SJSA1 (cell line): ENCODE results near the gene FYN. TPM values are rescaled to one million over a fixed set of nuclear protein-coding genes. Genes with fewer than 3 reads are reported as not detected.

Experiments
- DNase-seq, 2 experiments: peaks; one replicate each; pipeline ENCODE4 v3.0.0-alpha.2; 2015 to 2020; ENCODE audit warnings: low spot score in 2 of 2, low read depth in 1 of 2
- H3K27ac ChIP-seq: fragments of 250-450 bp; sonication (Bioruptor Pico); 2 replicates; pipeline ENCODE4 v1.5.1; 2020; ENCODE audit warnings: mild to moderate bottlenecking, moderate library complexity
- H3K27me3 ChIP-seq: fragments of 250-450 bp; sonication (Bioruptor Pico); replicated peaks from 2 replicates; pipeline ENCODE4 v1.5.1; 2020; ENCODE audit warnings: mild to moderate bottlenecking, moderate library complexity
- H3K36me3 ChIP-seq: fragments of 250-450 bp; sonication (Bioruptor Pico); 2 replicates; pipeline ENCODE4 v1.5.1; 2020; ENCODE audit warnings: mild to moderate bottlenecking
- H3K4me1 ChIP-seq: fragments of 250-450 bp; sonication (Bioruptor Pico); replicated peaks from 2 replicates; pipeline ENCODE4 v1.6.1; 2021; ENCODE audit warnings: mild to moderate bottlenecking
- H3K4me3 ChIP-seq: fragments of 250-450 bp; sonication (Bioruptor Pico); 2 replicates; pipeline ENCODE4 v1.5.1; 2020; ENCODE audit warnings: mild to moderate bottlenecking
- H3K9me3 ChIP-seq: fragments of 250-450 bp; sonication (Bioruptor Pico); replicated peaks from 2 replicates; pipeline ENCODE4 v1.5.1; 2020; ENCODE audit warnings: mild to moderate bottlenecking
- total RNA-seq: library from RNA; depleted of rRNA; stranded (reverse); fragments of >200 nt; shearing (Covaris generic); gene quantifications from 2 replicates; pipeline ENCODE4 v1.2.3, GENCODE V29; 2014

The FYN gene
- total RNA-seq, 1 experiment from 2014 or later: 53.4 TPM

DNA sequence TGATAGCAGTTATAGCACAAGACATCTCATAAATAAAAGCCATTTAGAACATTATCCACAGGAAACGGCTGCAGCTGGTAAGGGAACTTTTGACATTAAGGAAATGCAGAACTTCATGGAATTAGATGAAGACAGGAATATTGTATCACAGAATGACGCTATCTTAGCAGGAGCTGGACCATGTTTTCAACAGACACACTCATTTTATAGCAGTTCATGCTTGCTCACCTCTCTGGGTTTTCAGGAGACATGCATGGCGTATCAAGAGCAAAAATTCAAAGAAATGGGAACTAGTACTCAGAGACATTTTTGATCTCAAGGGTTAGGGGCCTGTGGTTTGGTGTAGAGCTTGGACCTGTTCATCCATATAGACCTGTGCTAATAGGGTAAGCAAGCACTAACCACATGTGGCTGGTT is 125.0 kb downstream of the FYN start:
- no peak for DNase-seq
- no peak overlapping the region for H3K4me3 ChIP-seq
- H3K27me3 ChIP-seq: no peaks in the 10 kb centered on the region
- H3K36me3 ChIP-seq: no peaks in the 10 kb centered on the region
- H3K9me3 ChIP-seq: no peaks in the 10 kb centered on the region
- peaks cover 15% of the 10 kb centered on the region for H3K4me1 ChIP-seq
- no peak overlapping the region for H3K27ac ChIP-seq

DNA sequence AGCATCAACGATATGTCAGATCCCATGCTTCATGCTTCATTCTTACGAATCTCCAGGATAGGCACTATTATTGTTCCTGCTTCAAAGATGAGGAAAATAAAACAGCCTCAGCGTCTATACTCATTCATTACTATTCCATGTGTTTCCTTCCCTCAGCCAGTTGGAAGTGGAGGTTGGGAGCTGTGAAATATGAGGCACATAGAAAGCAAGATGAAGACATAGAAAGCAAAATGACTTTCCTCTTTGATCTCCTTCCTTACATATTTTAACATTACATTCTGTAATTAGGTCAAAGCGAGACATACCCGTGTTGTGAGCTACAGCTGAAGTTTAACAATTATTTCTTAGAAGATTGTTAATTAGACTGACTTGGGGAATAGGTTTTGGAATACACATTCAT is 125.4 kb downstream of the FYN start:
- H3K4me1 ChIP-seq: peaks cover 15% of the 10 kb centered on the region
- DNase-seq: no peak
- no peak overlapping the region for H3K4me3 ChIP-seq
- no peaks in the 10 kb centered on the region for H3K36me3 ChIP-seq
- no peaks in the 10 kb centered on the region for H3K27me3 ChIP-seq
- H3K9me3 ChIP-seq: no peaks in the 10 kb centered on the region
- no peak overlapping the region for H3K27ac ChIP-seq

DNA sequence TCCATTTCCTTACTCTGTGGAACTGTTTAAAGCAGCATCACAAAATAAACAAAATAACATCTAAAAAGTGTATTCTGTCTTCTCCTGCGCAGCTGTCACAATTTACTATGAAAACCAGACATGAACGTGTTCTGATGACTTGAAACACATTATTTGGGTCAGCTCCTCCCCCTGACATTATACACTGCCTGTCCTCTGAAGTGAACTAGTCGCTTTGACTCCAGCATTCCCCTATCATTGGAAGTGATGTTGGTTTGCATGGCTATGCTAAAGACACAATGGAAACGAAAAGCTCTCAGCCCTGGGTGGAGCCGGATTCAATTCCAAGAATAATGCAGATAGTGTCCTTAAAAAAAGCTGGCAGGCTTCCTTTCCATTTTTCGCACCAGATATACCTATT is 125.9 kb downstream of the FYN start:
- Histone ChIP-seq H3K4me1 (peaks cover 15% of the 10 kb centered on the region), H3K27ac (no peak overlapping the region), H3K36me3 (no peaks in the 10 kb centered on the region), H3K4me3 (no peak overlapping the region), H3K9me3 (no peaks in the 10 kb centered on the region), H3K27me3 (no peaks in the 10 kb centered on the region)
- DNase-seq: no peak

DNA sequence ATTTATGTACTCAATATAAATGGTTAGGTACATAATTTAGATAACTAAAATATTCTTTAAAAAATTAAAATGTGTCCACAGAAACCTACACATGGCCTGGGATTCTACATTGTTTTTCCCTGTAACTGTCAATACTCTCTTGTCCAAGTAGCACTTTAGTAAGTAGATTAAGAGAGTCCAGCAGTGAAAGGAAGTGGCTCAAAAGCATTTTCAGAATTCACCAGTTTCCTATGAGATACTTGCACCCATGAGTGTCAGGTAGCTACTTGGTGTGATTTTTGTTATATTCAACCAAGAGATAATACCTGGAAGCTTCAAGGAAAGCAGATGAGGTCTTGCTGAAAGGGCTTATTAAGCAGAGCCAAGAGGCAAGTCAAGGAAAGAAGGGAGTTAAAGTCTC is 126.3 kb downstream of the FYN start:
- peaks cover 15% of the 10 kb centered on the region for H3K4me1 ChIP-seq
- H3K27me3 ChIP-seq: no peaks in the 10 kb centered on the region
- no peaks in the 10 kb centered on the region for H3K9me3 ChIP-seq
- no peak for DNase-seq
- H3K27ac ChIP-seq: no peak overlapping the region
- no peaks in the 10 kb centered on the region for H3K36me3 ChIP-seq
- no peak overlapping the region for H3K4me3 ChIP-seq

DNA sequence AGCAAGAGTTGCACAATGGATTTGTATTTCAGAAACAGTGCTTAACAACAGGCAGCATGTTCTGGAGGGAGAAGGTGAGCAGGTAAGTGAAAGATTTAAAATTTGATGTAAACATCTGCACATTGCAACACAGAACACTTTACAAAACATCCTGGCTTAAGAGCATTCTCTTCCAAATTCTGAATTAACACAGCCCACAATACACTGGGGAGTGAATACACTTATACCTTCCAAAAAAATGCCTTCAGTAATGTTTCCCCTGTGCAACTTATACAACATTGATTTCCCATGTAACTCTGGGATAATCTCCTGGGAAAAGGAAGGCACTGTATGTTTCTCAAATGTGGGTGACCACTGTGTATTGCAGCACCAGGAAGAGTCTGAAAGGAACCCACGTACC is 127.6 kb downstream of the FYN start:
- Histone ChIP-seq H3K4me3 (no peak overlapping the region), H3K4me1 (peaks cover 7% of the 10 kb centered on the region), H3K9me3 (no peaks in the 10 kb centered on the region), H3K27me3 (no peaks in the 10 kb centered on the region), H3K36me3 (no peaks in the 10 kb centered on the region), H3K27ac (no peak overlapping the region)
- DNase-seq: no peak

DNA sequence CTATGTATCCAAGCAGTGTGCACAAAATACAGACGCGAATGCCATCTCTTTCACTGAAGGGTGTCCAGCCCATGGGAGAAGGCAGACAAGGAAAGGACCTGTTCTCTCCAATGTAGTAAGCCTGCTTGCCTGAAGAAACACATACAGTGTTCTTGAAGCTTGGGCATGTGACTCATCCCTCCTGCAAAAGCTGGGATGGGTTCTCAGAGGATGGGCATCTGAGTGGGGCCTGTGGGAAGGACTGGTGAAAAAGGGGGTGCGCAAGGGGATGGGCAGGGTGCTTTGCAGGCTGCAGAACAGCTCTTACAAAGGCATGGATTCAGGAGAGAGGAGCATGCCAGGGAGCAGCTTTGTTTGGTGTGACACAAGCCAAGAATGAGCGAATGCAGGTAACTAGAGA is 128.1 kb downstream of the FYN start:
- Histone ChIP-seq H3K9me3 (no peaks in the 10 kb centered on the region), H3K36me3 (no peaks in the 10 kb centered on the region), H3K27me3 (no peaks in the 10 kb centered on the region), H3K27ac (no peak overlapping the region), H3K4me3 (no peak overlapping the region), H3K4me1 (peaks cover 3% of the 10 kb centered on the region)
- DNase-seq: no peak

DNA sequence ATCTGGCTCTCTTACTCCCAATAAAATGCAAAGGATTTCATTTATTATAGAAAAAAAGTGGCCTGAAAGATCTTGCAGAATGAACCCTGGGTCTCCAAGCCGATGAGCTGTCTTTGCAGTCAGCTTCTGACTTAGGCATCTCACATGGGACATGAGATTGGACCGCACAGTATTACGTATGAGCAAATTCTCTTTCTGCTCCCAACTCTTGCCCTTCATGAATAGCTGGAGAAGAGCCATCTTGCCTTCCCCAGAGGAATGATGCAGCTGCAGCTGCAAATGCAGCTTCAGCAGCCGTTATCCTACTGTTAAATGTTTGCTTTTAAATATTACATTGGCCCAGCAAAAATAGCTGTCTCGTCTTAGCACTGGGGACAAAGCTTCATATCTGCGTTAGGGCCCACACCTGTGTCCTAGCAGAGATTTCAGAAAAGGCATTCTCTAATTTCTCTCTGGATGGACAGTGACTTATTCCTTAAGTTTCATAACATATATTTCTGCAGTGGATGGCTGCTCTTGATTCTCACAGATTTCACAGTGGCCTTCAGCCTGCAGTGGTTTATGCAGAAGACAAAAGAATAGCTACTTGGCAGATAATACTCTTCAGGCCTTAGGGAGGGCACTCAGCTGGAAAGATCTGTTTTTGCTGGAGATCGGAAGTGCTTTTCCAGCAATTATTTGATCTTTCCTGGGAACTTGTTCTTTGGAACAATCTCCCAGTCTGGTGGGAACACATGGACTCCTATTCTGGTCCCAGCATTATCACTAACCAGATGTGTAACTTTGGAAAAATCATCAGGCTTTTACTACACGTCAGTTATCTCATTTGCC is 129.2 kb downstream of the FYN start:
- Histone ChIP-seq H3K36me3 (no peaks in the 10 kb centered on the region), H3K4me3 (no peak overlapping the region), H3K27me3 (no peaks in the 10 kb centered on the region), H3K4me1 (no peaks in the 10 kb centered on the region), H3K27ac (no peak overlapping the region), H3K9me3 (no peaks in the 10 kb centered on the region)
- DNase-seq: no peak

DNA sequence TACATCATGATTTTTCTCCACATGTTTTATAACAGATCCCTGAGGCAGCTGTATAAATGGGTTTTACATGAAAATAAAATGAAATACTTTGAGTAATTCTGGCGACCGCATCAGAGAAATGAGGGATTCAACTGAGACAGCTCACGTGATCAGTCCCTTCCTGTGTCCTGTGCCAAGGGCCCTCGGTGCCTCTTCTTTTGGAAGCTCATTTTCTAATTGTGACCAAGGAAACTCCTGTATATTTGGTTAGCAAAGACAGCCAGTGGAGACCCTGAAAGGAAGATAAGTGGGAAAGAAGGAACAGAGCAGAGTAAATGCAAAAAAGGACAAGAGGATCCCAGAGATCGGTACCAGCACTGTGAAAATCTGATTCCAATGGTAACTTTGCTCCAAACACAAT is 129.9 kb downstream of the FYN start:
- Histone ChIP-seq H3K36me3 (no peaks in the 10 kb centered on the region), H3K4me1 (no peaks in the 10 kb centered on the region), H3K4me3 (no peak overlapping the region), H3K27ac (no peak overlapping the region), H3K27me3 (no peaks in the 10 kb centered on the region), H3K9me3 (no peaks in the 10 kb centered on the region)
- DNase-seq: no peak

DNA sequence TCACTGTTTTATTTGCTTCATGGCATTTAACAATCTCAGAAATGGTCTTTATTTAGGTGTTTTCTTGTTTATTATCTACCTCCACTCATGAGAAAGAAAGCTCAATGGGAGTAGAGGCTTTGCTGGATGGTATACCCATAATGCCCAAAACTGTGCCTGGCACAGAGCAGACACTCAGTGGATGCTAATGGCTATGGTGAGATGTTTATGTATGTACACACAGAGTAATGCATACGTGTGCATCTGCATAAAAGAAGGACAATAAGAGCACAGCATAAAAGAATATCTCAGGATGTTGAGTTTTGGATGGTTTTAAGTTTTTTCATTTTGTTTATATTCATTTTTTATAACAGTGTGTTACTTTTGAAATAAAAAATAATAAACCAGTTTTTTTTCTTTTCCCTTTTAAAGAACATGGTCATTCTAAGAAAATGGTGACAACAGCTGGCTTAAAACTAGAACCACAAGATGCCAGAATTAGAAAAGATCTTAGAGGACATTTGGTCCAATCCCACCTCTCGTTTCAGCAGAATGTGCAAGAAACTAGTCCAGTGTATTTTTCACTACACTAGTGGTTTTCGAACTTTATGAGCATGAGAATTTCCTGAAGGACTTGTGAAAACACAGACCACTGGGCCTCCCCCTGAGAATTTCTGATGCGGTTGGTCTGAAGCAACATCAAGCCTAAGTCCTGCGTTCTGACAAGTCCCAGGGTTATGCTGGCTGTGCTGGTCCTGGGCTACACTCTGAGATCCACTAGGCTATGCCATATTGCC is 131.9 kb downstream of the FYN start:
- no peaks in the 10 kb centered on the region for H3K36me3 ChIP-seq
- H3K27ac ChIP-seq: no peak overlapping the region
- no peaks in the 10 kb centered on the region for H3K27me3 ChIP-seq
- DNase-seq: no peak
- H3K4me3 ChIP-seq: no peak overlapping the region
- H3K4me1 ChIP-seq: peaks cover 19% of the 10 kb centered on the region
- H3K9me3 ChIP-seq: no peaks in the 10 kb centered on the region

DNA sequence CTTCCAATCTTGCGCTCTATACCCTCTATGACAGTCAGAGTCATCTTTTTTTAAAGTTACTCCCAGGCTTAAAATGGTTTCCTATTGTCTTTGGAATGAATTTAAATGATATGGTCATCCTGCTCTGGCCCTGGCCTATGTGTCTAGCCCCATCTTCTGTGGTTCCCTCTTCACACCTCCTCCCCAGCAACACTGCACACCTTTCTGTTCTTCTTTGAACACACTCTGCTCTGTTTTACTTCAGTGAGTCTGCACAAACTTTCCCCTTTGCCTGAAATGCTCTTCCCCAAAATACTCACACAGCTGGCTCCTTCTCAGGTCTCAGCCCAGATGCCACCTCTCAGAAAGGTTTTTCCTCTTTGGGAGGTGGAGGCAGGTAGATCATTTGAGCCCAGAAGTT is 132.7 kb downstream of the FYN start:
- peaks cover 21% of the 10 kb centered on the region for H3K4me1 ChIP-seq
- H3K9me3 ChIP-seq: no peaks in the 10 kb centered on the region
- no peaks in the 10 kb centered on the region for H3K27me3 ChIP-seq
- no peak overlapping the region for H3K27ac ChIP-seq
- no peak overlapping the region for H3K4me3 ChIP-seq
- DNase-seq: no peak
- H3K36me3 ChIP-seq: no peaks in the 10 kb centered on the region

DNA sequence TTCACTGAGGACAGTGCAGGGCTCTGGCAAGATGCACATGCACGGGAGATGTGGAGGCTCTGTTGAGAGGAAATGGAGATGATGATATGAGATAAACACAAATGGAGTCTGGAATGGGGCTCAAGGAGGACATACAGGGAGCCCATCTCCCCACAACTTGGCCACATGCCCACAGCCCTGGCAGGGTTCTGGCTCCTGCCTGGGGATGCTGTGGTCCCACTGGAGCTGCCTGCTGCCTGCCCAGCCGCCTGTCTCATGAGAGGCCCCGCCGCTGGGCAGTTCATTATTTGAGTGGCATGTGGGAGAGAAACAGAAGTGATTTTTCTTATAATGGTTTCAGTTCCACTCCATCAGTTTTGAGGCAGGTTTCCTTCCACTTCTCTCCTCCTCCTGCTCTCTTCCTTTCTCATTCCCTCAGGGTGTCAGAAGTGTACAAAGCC is 134.0 kb downstream of the FYN start:
- Histone ChIP-seq H3K9me3 (no peaks in the 10 kb centered on the region), H3K4me3 (no peak overlapping the region), H3K27ac (no peak overlapping the region), H3K4me1 (peaks cover 22% of the 10 kb centered on the region), H3K27me3 (no peaks in the 10 kb centered on the region), H3K36me3 (no peaks in the 10 kb centered on the region)
- DNase-seq: no peak

DNA sequence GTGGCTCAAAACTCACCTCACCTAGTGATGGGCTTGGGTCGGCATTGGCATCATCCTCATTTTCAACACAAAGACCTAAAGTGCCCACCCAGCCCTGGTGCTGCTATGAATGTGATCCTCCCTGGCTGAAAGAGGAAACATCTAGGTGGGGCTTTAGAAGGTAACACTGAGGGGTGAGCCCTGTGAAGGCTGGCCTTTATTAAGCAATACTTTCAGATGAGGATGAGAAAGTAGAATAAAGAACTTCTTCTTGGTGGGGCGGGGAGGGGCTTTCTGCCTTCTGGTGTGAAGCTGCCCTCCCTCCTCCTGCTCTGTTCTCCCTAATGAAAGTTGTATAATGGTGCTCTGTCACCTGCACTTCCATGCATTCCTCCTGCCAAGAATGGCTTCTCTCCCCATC is 134.6 kb downstream of the FYN start:
- Histone ChIP-seq H3K27me3 (no peaks in the 10 kb centered on the region), H3K9me3 (no peaks in the 10 kb centered on the region), H3K27ac (no peak overlapping the region), H3K36me3 (no peaks in the 10 kb centered on the region), H3K4me3 (no peak overlapping the region), H3K4me1 (peaks cover 23% of the 10 kb centered on the region)
- DNase-seq: no peak

DNA sequence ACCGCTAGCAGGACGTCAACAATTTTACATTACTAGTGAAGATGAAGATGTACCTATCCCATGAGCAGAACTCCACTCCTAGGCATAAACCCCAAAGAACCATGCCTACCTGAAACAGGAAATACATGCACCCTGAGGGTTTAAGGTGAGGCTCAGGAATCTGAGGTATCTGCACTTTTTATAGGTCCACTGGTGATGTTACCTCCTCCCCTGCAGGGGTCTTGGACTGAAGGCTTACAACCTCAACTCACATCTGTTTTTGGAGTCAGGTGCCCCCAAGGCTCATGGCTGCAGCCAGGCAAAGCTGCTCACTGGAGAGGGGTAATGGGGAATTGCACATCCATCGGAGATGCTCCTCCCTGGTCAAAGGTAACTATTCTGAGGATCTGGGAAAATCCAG is 135.1 kb downstream of the FYN start:
- H3K4me3 ChIP-seq: no peak overlapping the region
- no peak overlapping the region for H3K27ac ChIP-seq
- H3K36me3 ChIP-seq: no peaks in the 10 kb centered on the region
- peaks cover 23% of the 10 kb centered on the region for H3K4me1 ChIP-seq
- H3K27me3 ChIP-seq: no peaks in the 10 kb centered on the region
- DNase-seq: no peak
- no peaks in the 10 kb centered on the region for H3K9me3 ChIP-seq

DNA sequence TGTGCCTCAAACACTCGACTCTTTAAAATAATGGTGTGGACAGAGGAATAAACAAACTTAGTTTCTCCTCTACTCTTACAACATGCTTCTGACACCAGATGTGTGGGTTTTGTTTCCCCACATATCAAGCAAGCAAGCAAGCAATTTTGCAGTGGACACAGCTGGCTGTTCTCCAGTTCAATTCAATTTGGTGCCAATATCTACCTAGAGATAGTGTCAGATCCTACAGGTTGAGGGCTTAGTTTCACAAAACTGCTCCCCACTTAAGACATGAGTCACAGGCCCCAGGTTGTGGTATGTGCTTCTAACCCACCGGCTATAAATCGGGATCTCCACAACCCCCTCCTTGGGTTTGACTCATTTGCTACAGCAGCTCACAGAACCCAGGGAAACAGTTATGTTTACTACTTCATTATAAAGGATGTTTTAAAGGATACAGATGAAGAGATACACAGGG is 136.2 kb downstream of the FYN start:
- Histone ChIP-seq H3K36me3 (no peaks in the 10 kb centered on the region), H3K27me3 (no peaks in the 10 kb centered on the region), H3K4me3 (no peak overlapping the region), H3K27ac (peak overlapping the region; percentile 2; the same call in 1 of the 2 replicates), H3K4me1 (peaks cover 23% of the 10 kb centered on the region), H3K9me3 (no peaks in the 10 kb centered on the region)
- DNase-seq: peak; percentile 63 to 72
